Stimulated activated CD4-positive, alpha-beta T cell treated with anti-CD3 and anti-CD28 coated beads, Interleukin-1b, Interleukin-23, amount 100 ng/mL, for 4 hours (primary cell): ENCODE measurements around the gene MCC.

ENCODE experiments used
- DNase-seq, 2 donors: peaks; one replicate each; pipeline ENCODE4 v3.0.0-alpha.2; 2020; ENCODE audit warnings: low read depth in 2 of 2

The MCC gene

DNA sequence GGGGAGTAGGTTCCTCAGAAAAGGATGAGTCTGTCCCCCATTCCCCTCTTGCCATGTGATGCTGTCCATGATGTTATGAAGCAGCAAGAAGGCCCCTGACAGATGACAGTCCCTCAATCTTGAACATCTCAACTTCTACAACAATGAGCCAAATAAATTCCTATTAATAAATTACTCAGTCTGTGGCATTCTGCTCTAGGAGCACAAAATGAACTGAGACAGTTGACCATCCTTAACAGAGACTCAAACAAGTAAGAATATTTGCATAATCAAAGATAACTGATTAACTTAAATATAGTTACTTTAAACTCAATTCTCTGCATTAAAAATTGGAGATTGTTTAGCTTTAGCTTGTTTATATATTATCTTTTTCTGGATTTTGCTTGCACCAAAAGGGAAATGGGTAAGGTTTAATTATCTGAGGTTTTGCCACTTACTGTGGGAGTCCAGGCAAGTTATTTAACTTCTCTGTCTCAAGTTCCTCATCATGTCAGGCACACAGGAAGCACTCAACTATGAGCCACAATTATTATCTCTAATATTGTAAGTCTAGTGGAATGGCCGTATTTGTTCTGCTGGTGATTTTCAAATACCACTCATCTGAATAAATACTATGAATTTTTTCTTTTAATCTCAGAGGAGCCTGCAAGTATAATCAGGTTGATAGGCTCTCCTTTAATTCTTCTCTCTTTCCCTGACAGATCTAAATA is 216.4 kb downstream of the MCC start:
- DNase-seq, result no peak

DNA sequence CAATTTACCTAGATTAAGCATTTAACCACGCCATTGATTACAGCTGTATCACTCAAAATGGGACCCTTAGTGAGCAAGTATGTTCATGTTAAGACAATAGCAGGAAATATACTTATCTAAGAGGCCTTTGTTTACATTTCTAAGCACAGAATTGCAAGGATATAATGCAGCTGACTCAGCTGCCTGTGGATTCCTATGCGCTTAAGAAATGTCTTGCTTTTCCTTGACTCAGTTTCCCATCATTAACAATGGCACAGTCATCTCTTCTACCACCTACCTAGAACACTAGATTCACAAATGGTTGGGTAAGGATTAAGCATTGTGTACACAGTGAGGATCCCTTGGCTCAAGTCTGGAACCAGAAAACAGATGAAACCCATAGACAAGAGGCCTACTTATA is 217.2 kb downstream of the MCC start:
- DNase-seq, result no peak

DNA sequence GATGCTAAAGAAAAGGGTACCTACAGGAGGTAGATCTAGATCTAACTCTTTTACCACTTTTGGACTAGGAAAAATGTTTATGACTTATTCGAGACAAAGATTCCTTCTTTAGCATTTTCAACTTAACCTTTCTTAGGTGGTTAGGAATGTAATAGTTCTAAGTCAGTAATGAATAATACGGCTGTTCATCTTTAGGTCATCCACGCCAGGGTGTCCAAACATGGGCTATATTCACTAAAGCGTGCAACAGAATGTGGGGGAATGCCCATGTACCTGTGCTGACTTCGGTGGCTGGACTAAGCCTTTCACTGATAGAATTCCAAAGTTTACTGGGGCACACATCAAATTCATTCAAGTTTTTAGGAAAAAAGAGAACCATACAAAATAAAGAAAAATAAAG is 218.2 kb downstream of the MCC start:
- DNase-seq, result no peak

DNA sequence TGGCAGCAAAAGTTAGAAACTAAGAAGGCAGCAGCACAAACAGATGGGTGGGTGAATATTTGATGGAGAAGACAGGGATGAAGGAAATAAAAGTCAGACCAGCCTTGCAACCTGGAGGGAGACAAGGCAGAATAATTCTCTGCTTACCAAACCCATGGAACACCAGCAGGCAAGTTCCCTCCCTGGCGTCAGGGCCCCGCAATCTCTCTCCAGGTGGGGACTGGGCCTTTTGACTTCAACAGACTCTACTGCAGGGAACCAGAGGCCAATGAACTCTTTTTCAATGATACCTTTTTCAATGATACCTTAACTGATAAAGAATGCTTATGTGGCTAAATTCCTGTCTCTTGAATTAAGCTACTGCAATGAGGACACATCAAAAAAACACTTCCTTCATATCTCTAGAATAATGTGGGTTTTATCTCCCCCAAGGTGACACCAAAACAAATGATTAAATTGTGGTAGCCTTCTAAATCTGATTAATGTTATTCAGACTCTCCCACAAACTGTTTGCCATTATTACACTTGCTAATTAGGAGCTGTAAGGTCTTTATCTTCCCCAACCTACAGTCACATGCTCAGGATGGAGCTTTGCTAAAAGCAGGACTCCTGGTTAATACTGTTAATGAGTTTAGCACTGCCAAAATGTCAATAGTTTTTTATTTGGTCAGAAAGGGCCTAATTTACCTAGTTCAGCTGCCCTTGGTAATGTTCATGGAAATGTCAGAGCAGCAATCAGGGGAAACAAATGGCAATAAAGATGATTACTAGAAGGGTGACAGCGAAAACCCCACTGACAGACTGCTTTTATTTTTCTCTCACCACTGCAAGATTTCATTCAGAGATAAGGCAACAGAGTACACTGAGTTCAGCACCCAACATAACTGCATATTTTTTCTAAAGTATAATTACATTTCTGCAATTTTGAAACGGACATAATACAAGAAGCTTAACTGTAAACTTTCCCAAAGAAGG is 218.9 kb downstream of the MCC start:
- DNase-seq, result no peak

DNA sequence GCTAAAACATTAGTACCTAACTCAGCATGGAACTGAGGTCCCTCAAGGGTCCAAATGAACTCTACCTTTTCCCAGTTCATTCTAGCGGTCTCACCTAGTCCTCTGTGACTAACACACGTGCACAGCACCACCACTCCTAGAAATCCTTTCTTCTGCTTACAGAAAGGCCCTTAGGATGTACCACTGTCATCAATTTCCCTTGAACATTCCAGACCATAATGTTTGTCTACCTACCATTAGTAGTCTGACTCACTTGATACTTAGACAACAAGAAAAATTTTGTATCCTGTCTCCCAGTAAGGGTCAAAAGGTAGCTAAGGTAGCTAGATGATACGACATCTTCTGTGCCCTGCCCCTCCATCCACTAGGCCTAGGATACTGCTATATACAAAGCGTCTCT is 220.0 kb downstream of the MCC start:
- no peak for DNase-seq

DNA sequence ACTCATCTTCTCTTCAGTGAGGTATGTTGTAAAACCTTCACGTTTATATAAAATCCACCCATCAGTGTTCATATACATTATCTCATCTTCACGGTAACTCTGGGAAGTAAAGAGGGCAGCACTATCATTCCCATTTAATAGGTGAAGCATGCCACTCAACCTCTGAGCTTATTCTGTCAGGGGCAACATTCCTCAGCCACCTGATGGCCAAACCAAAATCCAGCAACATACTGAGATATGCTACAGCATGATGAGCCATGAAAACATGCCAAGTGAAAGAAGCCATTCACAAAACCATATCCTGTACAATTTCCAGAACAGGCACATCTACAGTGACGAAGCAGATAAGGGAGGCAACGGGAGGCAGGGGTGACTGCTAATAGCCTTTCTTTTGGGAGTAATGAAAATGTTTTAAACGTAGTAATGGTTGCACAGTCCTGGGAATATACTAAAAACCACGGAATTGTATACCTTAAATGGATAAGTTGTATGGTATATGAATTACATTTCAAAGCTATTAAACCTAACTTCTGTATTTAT is 220.8 kb downstream of the MCC start:
- DNase-seq, result no peak

DNA sequence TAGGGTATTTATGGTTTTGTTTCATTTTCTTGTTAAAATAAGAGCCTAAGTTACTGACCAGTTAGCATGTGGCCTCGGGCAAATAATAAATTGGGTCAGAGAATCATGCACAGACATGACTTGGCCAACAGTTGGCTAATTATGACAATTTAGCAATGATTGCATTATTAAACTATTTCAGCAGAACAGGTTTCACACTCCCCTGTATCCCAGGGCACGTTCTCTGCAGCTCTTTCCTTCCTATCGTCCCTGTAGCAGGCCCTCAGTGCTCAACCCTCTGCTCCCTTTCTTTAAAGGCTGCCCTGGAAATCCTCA is 221.4 kb downstream of the MCC start:
- DNase-seq, result no peak

DNA sequence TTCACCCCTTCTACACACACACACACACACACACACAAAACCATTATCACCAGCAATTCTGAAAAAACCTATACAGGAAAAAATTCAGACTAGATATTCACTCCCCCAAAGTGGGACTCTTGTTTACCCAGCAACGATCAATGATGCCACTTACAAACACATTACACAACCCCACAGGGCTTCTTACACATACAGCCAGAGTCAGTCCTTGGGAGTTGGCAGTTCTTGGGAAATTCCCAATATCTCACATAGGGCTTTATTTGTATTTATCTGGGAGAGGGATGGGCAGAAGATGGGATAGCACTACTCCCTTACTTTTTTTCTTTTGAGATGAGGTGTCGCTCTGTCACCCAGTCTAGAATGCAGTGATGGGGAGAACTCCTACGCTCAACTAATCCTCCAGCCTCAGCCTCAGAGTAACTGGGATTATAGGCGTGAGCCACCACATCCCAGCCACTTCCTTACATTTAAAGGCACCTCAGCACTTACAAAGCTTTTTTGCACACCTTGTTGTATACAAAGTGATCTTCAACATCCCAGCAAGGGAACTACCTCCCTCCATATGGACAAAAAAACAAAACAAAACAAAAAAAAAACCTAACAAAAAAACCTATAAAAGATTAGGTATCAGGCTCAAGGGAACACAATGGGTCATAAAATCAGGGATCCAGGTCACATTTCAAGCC is 221.9 kb downstream of the MCC start:
- DNase-seq, result no peak

DNA sequence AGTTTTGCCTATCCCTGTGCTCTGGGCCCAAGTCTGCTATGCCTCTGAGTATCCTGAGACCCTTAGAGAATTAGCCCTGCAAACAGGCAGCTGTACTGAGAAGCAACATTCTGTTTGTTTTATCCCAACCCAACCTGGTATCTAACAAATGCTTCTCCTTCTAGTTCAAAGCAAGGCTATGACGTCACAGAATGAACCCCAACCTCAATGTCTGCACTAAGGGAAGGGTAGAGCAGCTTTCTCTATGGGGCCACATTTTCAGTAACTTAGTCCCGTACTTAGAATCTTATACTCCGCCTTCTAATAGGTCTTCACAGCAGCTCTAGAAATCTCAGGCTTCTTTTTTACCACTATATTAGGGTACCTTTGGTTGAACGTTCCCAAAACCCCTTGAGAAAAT is 223.1 kb downstream of the MCC start:
- DNase-seq, result no peak

DNA sequence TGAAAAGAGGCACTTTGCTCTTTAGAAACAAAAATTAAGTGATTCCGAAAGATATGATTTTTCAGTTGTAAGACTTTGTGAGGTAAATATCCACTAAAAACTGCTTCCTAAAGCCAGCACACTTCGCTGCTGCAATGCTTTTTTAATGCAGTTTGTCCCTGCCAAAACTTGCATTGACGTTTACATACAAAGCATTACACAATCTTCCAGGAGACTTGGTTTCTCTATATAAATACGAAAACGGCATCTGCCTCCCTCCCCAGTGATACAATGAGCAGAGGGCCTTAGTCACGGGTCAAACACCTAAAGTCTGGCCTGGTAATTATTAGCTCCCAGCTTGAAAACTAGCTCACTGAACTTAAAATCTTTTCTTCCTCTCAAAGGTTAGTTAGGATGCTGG is 224.2 kb downstream of the MCC start:
- no peak for DNase-seq

DNA sequence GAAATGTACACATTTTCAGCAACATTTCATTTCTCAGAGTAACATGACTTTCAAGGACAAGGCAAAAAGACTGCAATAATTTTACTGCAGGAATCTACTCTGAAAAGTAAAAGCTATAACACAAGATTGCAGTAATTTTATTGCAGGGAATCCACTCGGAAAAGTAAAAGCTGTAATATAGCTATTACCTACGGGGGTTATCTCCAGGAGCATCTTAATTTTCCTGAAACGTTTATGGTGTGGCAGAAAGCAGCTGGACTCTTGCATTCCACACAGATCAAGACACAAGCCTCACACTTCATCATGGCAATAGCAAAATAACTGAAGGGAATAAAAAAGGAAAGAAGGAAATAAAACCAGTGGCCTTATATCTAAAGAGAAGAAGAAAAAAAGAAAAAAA is 224.7 kb downstream of the MCC start:
- no peak for DNase-seq

DNA sequence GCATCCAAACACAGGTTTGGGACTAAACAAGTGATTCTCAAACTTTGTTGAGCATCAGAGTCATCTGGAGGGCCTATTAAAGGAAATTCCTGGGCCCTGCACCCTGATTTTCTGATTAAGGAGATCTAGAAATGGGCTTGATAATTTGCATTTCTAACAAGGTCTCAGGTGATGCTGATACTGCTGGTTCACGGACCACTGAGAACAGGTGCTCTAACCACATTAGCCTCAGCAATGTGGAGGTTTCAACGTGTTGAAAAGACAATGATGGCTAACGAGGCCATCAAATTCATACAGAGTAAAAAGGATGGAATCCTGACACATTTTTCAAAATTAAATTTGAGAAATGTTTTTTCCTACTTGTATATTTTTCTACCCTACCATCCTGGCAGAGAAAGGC is 225.6 kb downstream of the MCC start:
- no peak for DNase-seq

DNA sequence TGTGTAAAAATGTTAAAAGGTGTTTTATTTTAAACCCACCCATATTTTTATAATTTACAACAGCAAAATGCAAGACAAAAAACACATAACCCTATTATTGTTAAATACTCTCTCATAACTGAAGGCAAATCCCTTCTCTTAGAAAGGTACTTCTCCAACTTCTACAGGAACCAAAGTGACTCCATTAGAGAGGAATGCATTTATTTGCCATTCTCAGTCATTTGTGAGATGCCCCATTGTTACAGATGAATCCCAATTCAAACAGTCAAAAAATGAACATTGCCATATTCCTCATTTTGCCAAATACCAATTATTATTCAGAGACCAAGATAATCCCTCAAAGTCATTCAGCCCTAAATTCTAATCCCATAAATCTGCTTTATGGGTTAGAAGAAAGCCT is 229.2 kb downstream of the MCC start:
- no peak for DNase-seq

DNA sequence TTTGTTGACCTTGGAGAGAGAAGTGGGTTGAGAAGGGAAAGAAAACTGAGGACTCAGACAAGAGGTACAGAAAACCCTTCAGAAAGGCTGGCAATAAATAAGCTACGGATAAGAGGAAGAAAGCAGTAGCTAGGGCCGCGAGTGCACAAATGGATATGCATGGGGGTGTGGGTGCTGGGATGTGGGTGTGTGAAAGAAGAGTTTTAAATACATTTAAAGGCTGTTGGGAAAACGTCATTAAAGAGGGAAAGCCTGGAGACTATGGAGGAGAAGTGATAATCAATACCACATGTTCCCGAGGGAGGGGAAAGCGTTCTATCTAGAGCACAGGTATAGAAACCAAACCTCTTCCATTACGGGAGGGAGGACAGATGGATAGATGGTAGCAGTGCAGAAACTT is 230.7 kb downstream of the MCC start:
- no peak for DNase-seq

DNA sequence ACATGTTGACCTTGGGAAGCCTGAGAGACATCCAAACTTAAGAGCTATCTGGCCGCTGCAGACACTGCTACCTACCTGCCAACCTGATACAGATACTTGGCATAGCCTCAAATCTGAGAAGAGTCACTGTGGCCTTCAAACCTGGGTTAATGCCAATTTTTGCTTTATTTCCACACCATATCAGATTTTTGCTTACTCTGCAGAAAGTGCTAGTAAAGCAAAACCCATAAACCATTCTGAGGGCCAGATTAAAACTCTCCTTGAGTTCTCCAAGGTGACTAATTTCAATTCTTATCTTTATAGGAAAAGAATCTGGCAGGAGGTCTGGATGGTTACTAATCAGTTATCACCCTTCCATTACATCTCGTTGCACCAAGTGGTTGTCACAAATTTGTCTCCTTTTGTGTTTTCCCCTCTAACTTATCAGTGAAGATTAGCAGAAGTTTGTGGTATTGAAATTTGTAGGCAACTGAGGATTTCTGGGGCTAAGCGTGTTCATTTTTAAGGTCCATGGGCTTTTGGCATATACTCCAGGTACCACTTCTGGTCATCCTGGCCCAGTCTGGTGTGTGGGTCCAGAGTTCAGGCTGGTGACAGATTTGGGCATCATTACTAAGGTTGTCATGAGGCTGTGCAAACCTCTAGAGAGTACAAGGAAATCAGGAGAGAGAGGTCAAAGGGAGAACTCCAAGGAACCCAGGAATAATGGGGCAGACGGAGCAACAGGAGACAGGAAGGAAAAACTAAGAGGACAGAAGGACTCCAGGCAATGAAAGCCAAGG is 231.4 kb downstream of the MCC start:
- DNase-seq, result no peak

DNA sequence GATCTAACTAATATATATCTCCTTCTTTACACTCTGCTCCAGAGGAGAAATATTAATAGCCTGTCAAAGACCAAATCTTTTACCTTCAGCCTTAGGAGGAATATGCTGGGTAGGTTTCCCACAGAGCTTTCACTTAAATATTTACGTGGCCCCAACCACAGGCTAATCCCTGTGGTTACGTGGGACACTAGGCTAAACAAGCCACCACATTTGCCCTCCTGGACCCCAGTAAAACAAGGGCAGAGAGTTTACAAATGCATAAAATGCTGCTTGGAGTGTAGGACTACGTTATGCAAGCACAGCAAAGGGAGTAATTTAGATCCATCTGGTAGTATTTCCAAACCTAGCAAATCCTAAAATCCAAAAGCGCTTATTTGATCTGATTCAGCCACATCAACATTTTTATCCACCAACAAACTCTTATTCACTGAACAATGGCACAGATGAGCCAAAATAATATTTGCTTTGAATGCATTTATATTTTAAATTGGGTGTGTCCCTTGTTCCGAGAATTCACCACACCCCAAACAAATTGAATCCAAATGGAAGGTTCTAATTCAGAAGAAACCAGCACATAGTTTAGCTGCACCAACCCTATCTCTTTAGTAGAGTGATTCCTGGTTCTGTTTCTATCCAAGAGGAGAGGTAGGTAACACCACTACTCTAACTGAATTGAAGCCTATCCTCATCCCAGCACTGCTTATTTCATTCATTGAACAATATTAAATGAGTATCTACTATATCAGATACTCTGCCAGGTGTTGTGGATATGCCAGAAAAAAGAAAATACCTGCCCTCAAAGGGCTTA is 232.5 kb downstream of the MCC start:
- no peak for DNase-seq

DNA sequence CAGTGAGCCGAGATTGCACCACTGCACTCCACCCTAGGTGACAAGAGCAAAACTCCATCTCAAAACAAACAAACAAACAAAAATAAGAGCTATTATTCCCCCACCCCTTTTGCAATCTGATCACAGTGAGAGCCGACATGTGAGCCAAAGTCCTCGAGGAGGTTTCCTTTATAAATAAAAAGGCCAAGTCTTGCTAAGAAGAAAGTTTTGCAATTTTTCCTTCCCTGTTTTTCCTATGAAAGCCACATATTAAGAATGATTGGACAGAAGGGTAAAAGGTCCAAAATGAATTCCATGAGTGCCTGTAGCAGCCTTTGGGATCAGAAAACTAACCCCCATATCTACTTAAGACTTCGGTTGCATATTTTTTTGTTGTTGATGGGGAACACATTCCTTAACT is 233.1 kb downstream of the MCC start:
- no peak for DNase-seq

DNA sequence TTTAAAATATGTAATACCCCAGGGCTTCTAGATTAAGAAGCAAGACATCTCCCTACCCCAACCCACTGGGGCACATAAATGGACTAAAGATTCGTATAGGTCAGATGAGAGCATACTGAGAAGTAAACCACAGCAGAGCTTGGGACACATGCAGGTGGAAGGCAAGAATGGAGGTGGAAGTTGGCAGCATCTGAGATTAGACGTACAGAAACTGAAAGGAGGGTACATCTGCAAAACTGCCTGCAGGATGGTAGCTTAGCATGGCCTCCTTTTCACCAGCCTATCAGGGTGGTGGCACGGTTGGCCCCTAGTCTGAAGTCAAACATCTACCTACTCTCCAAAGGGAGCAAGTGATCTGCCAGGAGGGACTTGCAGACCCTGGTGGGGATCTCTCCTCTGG is 235.2 kb downstream of the MCC start:
- no peak for DNase-seq

DNA sequence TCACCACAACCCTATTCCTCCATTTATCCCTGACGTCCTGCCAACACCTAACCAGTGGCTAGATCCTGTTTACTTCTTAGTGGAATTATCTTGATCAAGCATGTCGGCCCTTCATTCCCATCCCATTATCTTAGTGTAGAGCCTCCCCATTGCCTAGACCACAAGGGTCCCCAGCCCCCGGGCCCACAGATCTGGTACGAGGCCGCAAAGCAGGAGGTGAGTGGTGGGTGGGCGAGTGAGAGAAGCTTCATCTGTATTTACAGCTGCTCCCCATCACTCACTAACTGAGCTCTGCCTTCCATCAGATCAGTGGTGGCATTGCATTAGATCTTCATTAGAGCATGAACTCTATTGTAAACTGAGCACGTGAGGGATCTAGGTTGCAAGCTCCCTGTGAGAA is 236.2 kb downstream of the MCC start:
- no peak for DNase-seq

DNA sequence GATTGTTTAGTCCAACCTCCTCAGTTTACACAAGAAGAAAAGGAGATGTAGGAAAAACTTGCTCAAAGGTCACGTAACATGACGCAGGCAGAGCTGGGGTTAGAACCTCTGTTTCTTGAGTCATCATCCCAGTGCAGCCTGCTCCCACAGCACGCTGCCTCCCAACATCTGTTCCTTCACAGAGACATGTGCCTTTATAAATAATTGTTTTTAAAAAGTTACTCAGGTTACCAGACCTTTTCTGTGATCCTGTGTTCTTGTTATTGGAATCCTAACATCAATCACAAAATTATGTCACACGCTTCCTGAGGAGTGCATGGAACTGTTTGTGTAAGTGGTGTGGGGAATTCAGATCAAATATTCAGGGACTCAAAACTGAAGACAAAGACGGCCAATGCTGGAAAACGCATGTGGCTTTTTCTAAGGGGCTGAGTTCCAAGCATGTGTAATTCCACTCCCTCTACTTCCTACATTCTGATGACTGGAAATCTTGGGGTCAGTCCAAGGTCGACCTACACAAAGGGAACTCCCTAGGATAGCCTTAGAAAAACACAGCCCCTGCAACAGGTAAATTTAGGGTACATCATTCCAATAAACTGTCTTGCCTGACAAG is 237.8 kb downstream of the MCC start:
- no peak for DNase-seq
